Glutamatergic neuron (in vitro differentiated cells): ENCODE measurements around the gene FRMD4A. TPM values are rescaled to one million over a fixed set of nuclear protein-coding genes. Genes with fewer than 3 reads are reported as not detected.

Experiments used
- DNase-seq: peaks from one replicate; pipeline ENCODE4 v3.0.0; 2022
- H3K27ac Mint-ChIP-seq: one replicate; pipeline ENCODE4 v1.8.0; 2020; ENCODE audit warnings: mild to moderate bottlenecking, mixed read lengths, inconsistent platforms; ENCODE audit not compliant: unreplicated experiment
- H3K27me3 Mint-ChIP-seq: one replicate; pipeline ENCODE4 v1.8.0; 2020; ENCODE audit warnings: mild to moderate bottlenecking, moderate library complexity, mixed read lengths, inconsistent platforms; ENCODE audit not compliant: unreplicated experiment
- H3K36me3 Mint-ChIP-seq: one replicate; pipeline ENCODE4 v1.8.0; 2020; ENCODE audit warnings: mild to moderate bottlenecking, mixed read lengths, inconsistent platforms; ENCODE audit not compliant: unreplicated experiment
- H3K4me1 Mint-ChIP-seq: one replicate; pipeline ENCODE4 v1.8.0; 2020; ENCODE audit warnings: mild to moderate bottlenecking, low read depth, mixed read lengths, inconsistent platforms; ENCODE audit not compliant: unreplicated experiment
- H3K4me3 Mint-ChIP-seq: one replicate; pipeline ENCODE4 v1.8.0; 2020; ENCODE audit warnings: mild to moderate bottlenecking, mixed read lengths, inconsistent platforms; ENCODE audit not compliant: unreplicated experiment
- H3K9me3 Mint-ChIP-seq: one replicate; pipeline ENCODE4 v1.8.0; 2020; ENCODE audit warnings: mild to moderate bottlenecking, moderate library complexity, mixed read lengths, inconsistent platforms; ENCODE audit not compliant: unreplicated experiment
- CTCF ChIP-seq: fragments of 200-600 bp; sonication (generic); IDR thresholded peaks from one replicate; pipeline ENCODE4 v1.5.0; 2021; ENCODE audit not compliant: partially characterized antibody, unreplicated experiment
- total RNA-seq: library from RNA; stranded (reverse); fragmentation: NEBNext Ultra II Directional; extraction: Animal tissue kit (Norgen Biotek cat#: 25700); gene quantifications from one replicate; pipeline ENCODE4 v1.2.1, GENCODE V29; 2021; ENCODE audit not compliant: unreplicated experiment

FRMD4A gene
- total RNA-seq, 1 donor from 2014 or later = 70.6 TPM

GRCh38 chr10:14017467-14017866 is 313.3 kb downstream of the FRMD4A start:
- Mint-ChIP-seq H3K27ac (peak overlapping the region; percentile 79), H3K4me3 (peak overlapping the region; percentile 45), H3K4me1 (peaks cover 42% of the 10 kb centered on the region), H3K36me3 (peaks cover 10% of the 10 kb centered on the region), H3K27me3 (peaks cover 3% of the 10 kb centered on the region), H3K9me3 (peaks cover 10% of the 10 kb centered on the region)
- no peak for DNase-seq
- no peak for TF ChIP-seq CTCF

- H3K27ac Mint-ChIP-seq = peak overlapping the region; percentile 79
- peaks cover 3% of the 10 kb centered on the region for H3K27me3 Mint-ChIP-seq
- H3K36me3 Mint-ChIP-seq = peaks cover 10% of the 10 kb centered on the region
- peak overlapping the region; percentile 26 for H3K4me3 Mint-ChIP-seq
- no peak for DNase-seq
- peaks cover 10% of the 10 kb centered on the region for H3K9me3 Mint-ChIP-seq
- no peak for TF ChIP-seq CTCF
- peaks cover 39% of the 10 kb centered on the region for H3K4me1 Mint-ChIP-seq
Observed at GRCh38 chr10:14016931-14017333, 313.8 kb downstream of the FRMD4A start.

GRCh38 chr10:14016011-14016536 is 314.6 kb downstream of the FRMD4A start:
- Mint-ChIP-seq H3K4me3 (no peak overlapping the region), H3K36me3 (peaks cover 10% of the 10 kb centered on the region), H3K27me3 (peaks cover 3% of the 10 kb centered on the region), H3K9me3 (peaks cover 11% of the 10 kb centered on the region), H3K4me1 (peaks cover 39% of the 10 kb centered on the region), H3K27ac (no peak overlapping the region)
- no peak for TF ChIP-seq CTCF
- DNase-seq = no peak

GRCh38 chr10:14014423-14014822 is 316.3 kb downstream of the FRMD4A start:
- Mint-ChIP-seq H3K27ac (no peak overlapping the region), H3K4me3 (no peak overlapping the region), H3K27me3 (peaks cover 3% of the 10 kb centered on the region), H3K9me3 (peaks cover 9% of the 10 kb centered on the region), H3K36me3 (peaks cover 10% of the 10 kb centered on the region), H3K4me1 (peaks cover 49% of the 10 kb centered on the region)
- no peak for DNase-seq
- no peak for TF ChIP-seq CTCF

- no peak for TF ChIP-seq CTCF
- Mint-ChIP-seq H3K9me3 (peaks cover 11% of the 10 kb centered on the region), H3K27me3 (peaks cover 7% of the 10 kb centered on the region), H3K4me1 (peaks cover 53% of the 10 kb centered on the region), H3K4me3 (no peak overlapping the region), H3K36me3 (no peaks in the 10 kb centered on the region), H3K27ac (no peak overlapping the region)
- DNase-seq = no peak
Observed at GRCh38 chr10:14010769-14011574, 319.8 kb downstream of the FRMD4A start.
